A549 (cell line): Measurements from ENCODE around the gene ZNF438.

Experiments
- CEBPB ChIP-seq, 2 experiments: fragments of >200 bp in 1 of 2; sonication (Bioruptor Twin) in 1 of 2; formaldehyde crosslinking in 1 of 2; IDR thresholded peaks; 2 replicates each; pipeline ENCODE4 v1.6.1; 2012 to 2016
- EP300 ChIP-seq, 2 experiments: fragments of >200 bp; sonication (Bioruptor Twin); formaldehyde crosslinking; IDR thresholded peaks; 2 replicates in 1 of 2; 3 replicates in 1 of 2; pipeline ENCODE4 v1.6.1; 2016 to 2017
- GATA3 ChIP-seq: IDR thresholded peaks from 2 replicates; pipeline ENCODE4 v1.6.1; 2012; ENCODE audit warnings: borderline replicate concordance
- MAFK ChIP-seq: fragments of 450-650 bp; IDR thresholded peaks from 2 replicates; pipeline ENCODE4 v1.6.1; 2014; ENCODE audit not compliant: partially characterized antibody
- NFE2L2 ChIP-seq: fragments of 150-350 bp; conservative IDR thresholded peaks from 2 replicates; pipeline ENCODE4 v1.6.1; 2014; ENCODE audit warnings: low read length
- SREBF2 ChIP-seq: fragments of 450-650 bp; IDR thresholded peaks from 2 replicates; pipeline ENCODE4 v1.6.1; 2014; ENCODE audit warnings: mild to moderate bottlenecking, moderate library complexity
- TF ChIP-seq, protein P1 (sequence below): IDR thresholded peaks from 2 replicates; pipeline ENCODE4 v1.6.1; 2012
- TF ChIP-seq, protein P2 (sequence below): fragments of >200 bp; sonication (Bioruptor Twin); formaldehyde crosslinking; IDR thresholded peaks from 3 replicates; pipeline ENCODE4 v1.5.1; 2016
- TF ChIP-seq, protein P3 (sequence below): fragments of 200-600 bp; sonication (generic); IDR thresholded peaks from 2 replicates; pipeline ENCODE4 v1.6.1; 2016; ENCODE audit warnings: antibody characterized with exemption, mild to moderate bottlenecking, moderate library complexity

DNA sequence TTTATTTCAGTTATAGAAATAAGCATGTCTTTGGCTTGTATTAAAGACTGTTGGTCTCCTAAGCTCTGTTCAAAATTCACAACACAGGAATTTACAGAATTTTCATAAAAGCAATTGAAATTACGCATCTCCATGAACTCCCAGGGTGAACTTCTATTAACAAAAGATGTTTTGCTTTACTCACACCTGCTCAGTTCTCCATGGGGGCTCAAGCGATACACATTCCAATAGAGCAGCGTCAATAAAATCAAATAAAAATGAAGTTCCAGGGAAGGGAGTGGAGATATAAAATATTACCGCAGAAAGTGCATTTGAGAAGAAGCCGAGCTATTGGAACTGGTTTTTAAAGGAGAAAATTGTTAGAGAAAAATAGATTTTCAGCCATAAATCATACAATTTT lies 41.5 kb upstream of the ZNF438 start:
- TF ChIP-seq, protein P1, sequence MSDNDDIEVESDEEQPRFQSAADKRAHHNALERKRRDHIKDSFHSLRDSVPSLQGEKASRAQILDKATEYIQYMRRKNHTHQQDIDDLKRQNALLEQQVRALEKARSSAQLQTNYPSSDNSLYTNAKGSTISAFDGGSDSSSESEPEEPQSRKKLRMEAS: no peak
- TF ChIP-seq MAFK (no peak), NFE2L2 (no peak), CEBPB (IDR thresholded peaks at IDR 0.05) (no peak), GATA3 (no peak), SREBF2 (no peak), EP300 (IDR thresholded peaks at IDR 0.05) (no peak)
- TF ChIP-seq, protein P2, sequence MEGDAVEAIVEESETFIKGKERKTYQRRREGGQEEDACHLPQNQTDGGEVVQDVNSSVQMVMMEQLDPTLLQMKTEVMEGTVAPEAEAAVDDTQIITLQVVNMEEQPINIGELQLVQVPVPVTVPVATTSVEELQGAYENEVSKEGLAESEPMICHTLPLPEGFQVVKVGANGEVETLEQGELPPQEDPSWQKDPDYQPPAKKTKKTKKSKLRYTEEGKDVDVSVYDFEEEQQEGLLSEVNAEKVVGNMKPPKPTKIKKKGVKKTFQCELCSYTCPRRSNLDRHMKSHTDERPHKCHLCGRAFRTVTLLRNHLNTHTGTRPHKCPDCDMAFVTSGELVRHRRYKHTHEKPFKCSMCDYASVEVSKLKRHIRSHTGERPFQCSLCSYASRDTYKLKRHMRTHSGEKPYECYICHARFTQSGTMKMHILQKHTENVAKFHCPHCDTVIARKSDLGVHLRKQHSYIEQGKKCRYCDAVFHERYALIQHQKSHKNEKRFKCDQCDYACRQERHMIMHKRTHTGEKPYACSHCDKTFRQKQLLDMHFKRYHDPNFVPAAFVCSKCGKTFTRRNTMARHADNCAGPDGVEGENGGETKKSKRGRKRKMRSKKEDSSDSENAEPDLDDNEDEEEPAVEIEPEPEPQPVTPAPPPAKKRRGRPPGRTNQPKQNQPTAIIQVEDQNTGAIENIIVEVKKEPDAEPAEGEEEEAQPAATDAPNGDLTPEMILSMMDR: no peak
- TF ChIP-seq, protein P3, sequence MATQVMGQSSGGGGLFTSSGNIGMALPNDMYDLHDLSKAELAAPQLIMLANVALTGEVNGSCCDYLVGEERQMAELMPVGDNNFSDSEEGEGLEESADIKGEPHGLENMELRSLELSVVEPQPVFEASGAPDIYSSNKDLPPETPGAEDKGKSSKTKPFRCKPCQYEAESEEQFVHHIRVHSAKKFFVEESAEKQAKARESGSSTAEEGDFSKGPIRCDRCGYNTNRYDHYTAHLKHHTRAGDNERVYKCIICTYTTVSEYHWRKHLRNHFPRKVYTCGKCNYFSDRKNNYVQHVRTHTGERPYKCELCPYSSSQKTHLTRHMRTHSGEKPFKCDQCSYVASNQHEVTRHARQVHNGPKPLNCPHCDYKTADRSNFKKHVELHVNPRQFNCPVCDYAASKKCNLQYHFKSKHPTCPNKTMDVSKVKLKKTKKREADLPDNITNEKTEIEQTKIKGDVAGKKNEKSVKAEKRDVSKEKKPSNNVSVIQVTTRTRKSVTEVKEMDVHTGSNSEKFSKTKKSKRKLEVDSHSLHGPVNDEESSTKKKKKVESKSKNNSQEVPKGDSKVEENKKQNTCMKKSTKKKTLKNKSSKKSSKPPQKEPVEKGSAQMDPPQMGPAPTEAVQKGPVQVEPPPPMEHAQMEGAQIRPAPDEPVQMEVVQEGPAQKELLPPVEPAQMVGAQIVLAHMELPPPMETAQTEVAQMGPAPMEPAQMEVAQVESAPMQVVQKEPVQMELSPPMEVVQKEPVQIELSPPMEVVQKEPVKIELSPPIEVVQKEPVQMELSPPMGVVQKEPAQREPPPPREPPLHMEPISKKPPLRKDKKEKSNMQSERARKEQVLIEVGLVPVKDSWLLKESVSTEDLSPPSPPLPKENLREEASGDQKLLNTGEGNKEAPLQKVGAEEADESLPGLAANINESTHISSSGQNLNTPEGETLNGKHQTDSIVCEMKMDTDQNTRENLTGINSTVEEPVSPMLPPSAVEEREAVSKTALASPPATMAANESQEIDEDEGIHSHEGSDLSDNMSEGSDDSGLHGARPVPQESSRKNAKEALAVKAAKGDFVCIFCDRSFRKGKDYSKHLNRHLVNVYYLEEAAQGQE: no peak
